Gastroesophageal sphincter (tissue), 4 donors: Measurements from ENCODE around the gene DPM3. TPM values are rescaled to one million over a fixed set of nuclear protein-coding genes. Genes with fewer than 3 reads are reported as not detected.

Experiments
- ATAC-seq: fragments of 150-250 bp; one replicate; pipeline ENCODE4 v1.9.1; 2016; ENCODE audit warnings: mild to moderate bottlenecking, moderate library complexity
- H3K27ac ChIP-seq, 4 donors: fragments of 200-600 bp; sonication (generic) in 3 of 4; 1 replicate in 3 of 4; 2 replicates in 1 of 4; pipeline ENCODE4 v1.5.1; 2016 to 2019
- H3K27me3 ChIP-seq: fragments of 200-600 bp; sonication (generic); one replicate; pipeline ENCODE4 v1.5.1; 2019
- H3K36me3 ChIP-seq, 2 donors: fragments of 200-600 bp; sonication (generic); one replicate each; pipeline ENCODE4 v1.5.1; 2019; ENCODE audit warnings: control low read depth in 1 of 2
- H3K4me1 ChIP-seq, 3 donors: fragments of 200-600 bp; sonication (generic); 1 replicate in 2 of 3; 2 replicates in 1 of 3; pipeline ENCODE4 v1.5.1; 2016 to 2019; ENCODE audit warnings: control low read depth in 2 of 3
- H3K4me3 ChIP-seq, 2 donors: fragments of 200-600 bp; sonication (generic); one replicate each; pipeline ENCODE4 v1.5.1; 2019; ENCODE audit warnings: mild to moderate bottlenecking in 1 of 2, moderate library complexity in 1 of 2
- H3K9me3 ChIP-seq, 3 donors: fragments of 200-600 bp; sonication (generic); one replicate each; pipeline ENCODE4 v1.5.1; 2017 to 2019; ENCODE audit warnings: control low read depth in 2 of 3
- CTCF ChIP-seq, 4 experiments: fragments of 200-600 bp in 2 of 4; fragments of 450-650 bp in 2 of 4; sonication (generic) in 1 of 4; IDR thresholded peaks; one replicate each; pipeline ENCODE4 v1.5.1; 2017 to 2019; ENCODE audit warnings: antibody characterized with exemption in 4 of 4, mild to moderate bottlenecking in 2 of 4, moderate library complexity in 2 of 4
- EP300 ChIP-seq: sonication (generic); formaldehyde crosslinking; IDR thresholded peaks from one replicate; pipeline ENCODE4 v1.6.1; 2017; ENCODE audit warnings: antibody characterized with exemption, mild to moderate bottlenecking
- POLR2A ChIP-seq, 2 donors: fragments of 450-650 bp; IDR thresholded peaks; one replicate each; pipeline ENCODE4 v1.6.1; 2017; ENCODE audit warnings: antibody characterized with exemption in 2 of 2, mild to moderate bottlenecking in 2 of 2, moderate library complexity in 1 of 2
- POLR2AphosphoS5 ChIP-seq: sonication (generic); formaldehyde crosslinking; IDR thresholded peaks from one replicate; pipeline ENCODE4 v1.6.1; 2017; ENCODE audit warnings: antibody characterized with exemption
- WGBS, 2 donors: methylation state at CpG; one replicate each; pipeline ENCODE4 v1.1.5; 2018; ENCODE audit warnings: low coverage in 1 of 2; 5-methylcytosine and 5-hydroxymethylcytosine counted together
- total RNA-seq, 4 donors: library from RNA; depleted of rRNA; stranded (reverse); fragments of >200 nt; gene quantifications; one replicate each; pipeline ENCODE4 v1.1.0, GENCODE V29; 2016

DPM3 gene
- total RNA-seq, 4 donors from 2014 or later, result 57.9 to 128 (median 87.7) TPM

GRCh38 chr1:155104605-155105534, 35.5 kb downstream of the DPM3 start:
- ATAC-seq, result no peak
- TF ChIP-seq CTCF (IDR thresholded peaks at IDR 0.05) (no peak), POLR2AphosphoS5 (no peak), EP300 (no peak), POLR2A (IDR thresholded peaks at IDR 0.05) (no peak)

GRCh38 chr1:155103325-155103724, 37.0 kb downstream of the DPM3 start:
- no peak for TF ChIP-seq POLR2A (IDR thresholded peaks at IDR 0.05)
- TF ChIP-seq CTCF (IDR thresholded peaks at IDR 0.05), result no peak
- H3K27ac ChIP-seq, result no peak overlapping the region
- peaks cover 0 to 8% (median 0%) of the 10 kb centered on the region in 3 donors for H3K4me1 ChIP-seq
- WGBS, 2 donors, result 81% methylated on average over 3 of the region's 9 CpGs; no CpG with 5 or more reads in 1 of the 2 donors
- H3K9me3 ChIP-seq, result no peaks in the 10 kb centered on the region
- no peaks in the 10 kb centered on the region for H3K27me3 ChIP-seq
- no peaks in the 10 kb centered on the region for H3K36me3 ChIP-seq
- H3K4me3 ChIP-seq, result no peak overlapping the region
- no peak for ATAC-seq

More at GRCh38 chr1:155104605-155105534, 35.5 kb downstream of the DPM3 start:
- no peak overlapping the region for H3K4me3 ChIP-seq
- H3K4me1 ChIP-seq, result peaks cover 0 to 8% (median 0%) of the 10 kb centered on the region in 3 donors
- no peaks in the 10 kb centered on the region for H3K9me3 ChIP-seq
- WGBS, 2 donors, result 66 to 100% methylated on average over 1 to 5 of the region's 7 CpGs
- no peaks in the 10 kb centered on the region for H3K36me3 ChIP-seq
- H3K27ac ChIP-seq, result peak overlapping the region in 1 of 4 donors; percentile 4
- H3K27me3 ChIP-seq, result no peaks in the 10 kb centered on the region

GRCh38 chr1:155099331-155099730, 41.0 kb downstream of the DPM3 start:
- no peaks in the 10 kb centered on the region for H3K27me3 ChIP-seq
- no peak overlapping the region for H3K27ac ChIP-seq
- H3K4me1 ChIP-seq, result peaks cover 0 to 7% (median 4%) of the 10 kb centered on the region in 3 donors
- ATAC-seq, result no peak
- H3K4me3 ChIP-seq, result no peak overlapping the region
- TF ChIP-seq POLR2A (IDR thresholded peaks at IDR 0.05) (no peak), POLR2AphosphoS5 (no peak), CTCF (IDR thresholded peaks at IDR 0.05) (no peak)
- no peaks in the 10 kb centered on the region for H3K36me3 ChIP-seq
- H3K9me3 ChIP-seq, result no peaks in the 10 kb centered on the region
- 89 to 94% methylated on average over 3 to 5 of the region's 7 CpGs for WGBS, 2 donors

- no peak for ATAC-seq
- no peak for TF ChIP-seq CTCF (IDR thresholded peaks at IDR 0.05)
- no peak for TF ChIP-seq POLR2A (IDR thresholded peaks at IDR 0.05)
- TF ChIP-seq POLR2AphosphoS5, result no peak
- no peak for TF ChIP-seq EP300
- Histone ChIP-seq H3K36me3 (no peaks in the 10 kb centered on the region), H3K4me1 (peaks cover 0 to 33% (median 19%) of the 10 kb centered on the region in 3 donors), H3K27ac (peak overlapping the region in 3 of 4 donors; percentile 71 to 80 (median 79)), H3K9me3 (no peaks in the 10 kb centered on the region), H3K27me3 (no peaks in the 10 kb centered on the region), H3K4me3 (no peak overlapping the region)
- WGBS, 2 donors, result 68 to 75% methylated on average over 2 of the region's 2 CpGs
These were observed 45.7 kb downstream of the DPM3 start for GRCh38 chr1:155094622-155094948.
